ENCODE results near the gene ADGRL1.

Gene ADGRL1

DNA sequence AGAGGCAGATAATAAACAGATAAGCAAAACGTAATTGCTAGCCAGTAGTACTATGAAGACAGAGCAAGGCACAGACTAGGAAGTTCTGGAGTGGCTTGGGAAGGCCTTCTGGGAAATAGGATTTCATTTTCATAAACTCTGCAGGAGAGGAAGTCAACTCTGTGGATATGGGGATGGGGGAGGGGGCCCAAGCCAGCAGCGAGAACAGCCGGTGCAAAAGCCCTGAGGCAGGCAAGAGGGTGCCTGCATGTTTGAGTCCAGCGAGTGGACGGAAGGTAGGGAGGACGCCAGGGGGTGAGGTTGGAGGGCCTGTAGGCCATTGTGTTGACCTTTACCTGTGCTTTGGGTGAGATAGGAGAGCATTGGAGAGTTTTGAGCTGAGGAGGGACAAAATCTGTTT lies 60.6 kb downstream of the ADGRL1 start:
- H3K4me3 ChIP-seq (ENCODE audit: low read depth, low read length): no peak overlapping the region
- peaks cover 6% of the 10 kb centered on the region for H3K4me1 ChIP-seq
- DNase-seq: no peak
- no peaks in the 10 kb centered on the region for H3K9me3 ChIP-seq
- no peaks in the 10 kb centered on the region for H3K27me3 ChIP-seq
- H3K36me3 ChIP-seq: peaks cover under 1% of the 10 kb centered on the region; the same call in 1 of the 2 replicates
- TF ChIP-seq, protein P1, sequence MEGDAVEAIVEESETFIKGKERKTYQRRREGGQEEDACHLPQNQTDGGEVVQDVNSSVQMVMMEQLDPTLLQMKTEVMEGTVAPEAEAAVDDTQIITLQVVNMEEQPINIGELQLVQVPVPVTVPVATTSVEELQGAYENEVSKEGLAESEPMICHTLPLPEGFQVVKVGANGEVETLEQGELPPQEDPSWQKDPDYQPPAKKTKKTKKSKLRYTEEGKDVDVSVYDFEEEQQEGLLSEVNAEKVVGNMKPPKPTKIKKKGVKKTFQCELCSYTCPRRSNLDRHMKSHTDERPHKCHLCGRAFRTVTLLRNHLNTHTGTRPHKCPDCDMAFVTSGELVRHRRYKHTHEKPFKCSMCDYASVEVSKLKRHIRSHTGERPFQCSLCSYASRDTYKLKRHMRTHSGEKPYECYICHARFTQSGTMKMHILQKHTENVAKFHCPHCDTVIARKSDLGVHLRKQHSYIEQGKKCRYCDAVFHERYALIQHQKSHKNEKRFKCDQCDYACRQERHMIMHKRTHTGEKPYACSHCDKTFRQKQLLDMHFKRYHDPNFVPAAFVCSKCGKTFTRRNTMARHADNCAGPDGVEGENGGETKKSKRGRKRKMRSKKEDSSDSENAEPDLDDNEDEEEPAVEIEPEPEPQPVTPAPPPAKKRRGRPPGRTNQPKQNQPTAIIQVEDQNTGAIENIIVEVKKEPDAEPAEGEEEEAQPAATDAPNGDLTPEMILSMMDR (IDR thresholded peaks at IDR 0.05; ENCODE audit: low read depth, low read length): no peak

GRCh38 chr19:14142262-14143190 lies 63.4 kb downstream of the ADGRL1 start:
- no peak overlapping the region for H3K4me3 ChIP-seq (ENCODE audit: low read depth, low read length)
- no peaks in the 10 kb centered on the region for H3K9me3 ChIP-seq
- TF ChIP-seq, protein P1 (IDR thresholded peaks at IDR 0.05; ENCODE audit: low read depth, low read length): no peak
- no peaks in the 10 kb centered on the region; the same call in 1 of the 2 replicates for H3K4me1 ChIP-seq
- H3K36me3 ChIP-seq: no peaks in the 10 kb centered on the region
- H3K27me3 ChIP-seq: no peaks in the 10 kb centered on the region
- no peak for DNase-seq

DNA sequence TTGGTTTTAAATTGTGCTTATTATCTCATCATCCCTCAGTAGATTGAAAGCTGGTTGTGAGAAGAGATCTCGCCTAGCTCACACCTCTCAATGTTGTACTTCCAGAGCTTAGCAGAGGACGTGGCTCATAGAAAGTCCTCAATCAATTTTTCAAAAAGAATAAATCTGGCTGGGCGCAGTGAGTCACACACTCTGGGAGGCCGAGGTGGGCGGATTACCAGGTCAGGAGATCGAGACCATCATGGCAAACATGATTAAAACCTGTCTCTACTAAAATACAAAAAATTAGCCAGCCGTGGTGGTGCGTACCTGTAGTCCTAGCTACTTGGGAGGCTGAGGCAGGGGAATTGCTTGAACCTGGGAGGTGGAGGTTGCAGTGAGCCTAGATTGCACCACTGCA lies 64.9 kb downstream of the ADGRL1 start:
- no peaks in the 10 kb centered on the region for H3K27me3 ChIP-seq
- DNase-seq: no peak
- H3K9me3 ChIP-seq: no peaks in the 10 kb centered on the region
- no peaks in the 10 kb centered on the region; the same call in 1 of the 2 replicates for H3K4me1 ChIP-seq
- TF ChIP-seq, protein P1 (IDR thresholded peaks at IDR 0.05; ENCODE audit: low read depth, low read length): no peak
- H3K4me3 ChIP-seq (ENCODE audit: low read depth, low read length): no peak overlapping the region
- H3K36me3 ChIP-seq: no peaks in the 10 kb centered on the region

GRCh38 chr19:14139944-14140343 lies 66.0 kb downstream of the ADGRL1 start:
- Histone ChIP-seq H3K36me3 (no peaks in the 10 kb centered on the region), H3K4me3 (ENCODE audit: low read depth, low read length) (no peak overlapping the region), H3K27me3 (no peaks in the 10 kb centered on the region), H3K9me3 (no peaks in the 10 kb centered on the region), H3K4me1 (no peaks in the 10 kb centered on the region)
- TF ChIP-seq, protein P1 (IDR thresholded peaks at IDR 0.05; ENCODE audit: low read depth, low read length): no peak
- DNase-seq: no peak

DNA sequence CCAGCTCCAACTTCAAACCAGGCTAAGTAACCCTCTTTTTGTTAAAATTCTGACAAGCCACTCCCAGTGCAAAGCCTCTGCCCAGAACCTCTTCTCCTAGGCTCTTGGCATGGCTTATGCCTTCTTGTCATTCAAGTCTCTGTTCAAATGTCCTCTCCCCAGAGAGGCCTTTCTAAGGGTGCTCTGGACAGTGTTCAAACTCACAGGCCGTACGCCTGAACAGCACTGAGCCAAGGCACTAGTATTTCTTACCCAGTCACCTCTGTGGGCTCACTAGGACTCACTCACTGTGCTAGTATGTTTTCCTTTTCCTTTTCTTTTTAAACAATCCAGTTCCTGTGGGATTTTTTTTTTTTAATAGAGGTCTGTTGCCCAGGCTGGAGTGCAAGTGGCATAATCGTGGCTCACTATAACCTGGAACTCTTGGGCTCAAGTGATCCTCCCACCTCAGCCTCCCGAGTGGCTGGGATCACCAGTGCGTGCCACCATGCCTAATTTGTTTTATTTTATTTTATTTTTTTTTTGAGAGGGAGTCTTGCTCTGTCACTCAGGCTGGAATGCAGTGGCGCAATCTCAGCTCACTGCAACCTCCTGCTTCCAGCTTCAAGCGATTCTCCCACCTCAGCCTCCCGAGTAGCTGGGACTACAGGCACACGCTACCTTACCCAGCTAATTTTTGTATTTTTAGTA lies 67.2 kb downstream of the ADGRL1 start:
- DNase-seq: no peak
- Histone ChIP-seq H3K36me3 (no peaks in the 10 kb centered on the region), H3K4me1 (no peaks in the 10 kb centered on the region), H3K4me3 (ENCODE audit: low read depth, low read length) (no peak overlapping the region), H3K27me3 (no peaks in the 10 kb centered on the region), H3K9me3 (no peaks in the 10 kb centered on the region)
- TF ChIP-seq, protein P1 (IDR thresholded peaks at IDR 0.05; ENCODE audit: low read depth, low read length): no peak

All from BE2C (cell line).